GM18502 (cell line): ENCODE data around the gene CGRRF1.
A peak's percentile ranks its signal among the peaks of the same experiment; 100 is the strongest.

Experiments used
- ATAC-seq: cut with Tn5 transposase; IDR thresholded peaks from one replicate; pipeline ENCODE4 v1.9.1; 2021; ENCODE audit warnings: mild to moderate bottlenecking; ENCODE audit not compliant: unreplicated experiment, poor library complexity

The CGRRF1 gene

DNA sequence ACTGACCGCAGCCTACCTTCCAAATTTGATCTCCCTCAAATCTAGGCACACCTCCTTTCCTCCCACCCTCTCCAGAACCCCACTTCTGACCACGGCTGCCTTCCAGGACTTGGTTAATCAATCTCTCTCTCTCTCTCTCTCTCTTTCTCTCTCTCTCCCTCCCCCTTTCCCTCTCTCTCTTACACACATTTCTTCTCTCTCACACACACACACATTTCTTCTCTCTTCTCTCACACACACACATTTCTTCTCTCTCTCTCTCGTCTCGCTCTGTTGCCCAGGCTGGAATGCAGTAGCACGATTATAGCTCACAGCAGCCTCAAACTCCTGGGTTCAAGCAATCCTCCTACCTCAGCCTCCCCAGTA, 20.4 kb upstream of the CGRRF1 start:
- no peak for ATAC-seq

DNA sequence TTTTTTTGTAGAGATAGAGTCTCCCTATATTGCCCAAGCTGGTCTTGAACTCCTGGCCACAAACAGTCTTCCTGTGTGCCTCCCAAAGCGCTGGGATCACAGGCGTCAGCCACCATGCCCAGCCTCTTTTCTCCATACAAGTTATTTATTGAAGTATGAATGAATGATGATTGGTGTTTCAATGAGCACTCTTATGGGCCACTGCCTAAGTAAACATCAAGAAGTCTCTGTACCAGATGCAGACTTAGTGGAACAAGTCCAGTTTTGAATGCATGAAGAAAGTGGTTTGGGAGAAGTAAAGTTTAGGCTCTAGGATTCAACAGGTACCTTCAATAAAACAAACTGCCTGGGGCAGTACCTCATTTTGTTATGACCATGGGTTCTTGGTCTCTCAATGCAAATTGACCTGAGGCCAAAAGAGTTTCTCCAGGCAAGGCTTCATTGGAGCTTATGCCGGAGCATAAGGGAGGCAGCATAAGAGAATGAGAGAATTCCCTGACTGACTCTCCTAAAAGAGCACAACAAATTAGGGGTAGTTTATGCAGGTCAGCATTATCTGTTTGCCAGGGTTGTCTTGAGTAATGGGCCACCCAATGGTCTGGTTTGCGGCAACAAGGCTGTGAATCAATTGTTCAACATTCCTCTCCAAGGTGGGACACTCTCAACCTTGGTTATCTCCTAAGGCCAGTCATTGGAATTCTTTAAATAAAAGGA, 19.8 kb upstream of the CGRRF1 start:
- no peak for ATAC-seq

DNA sequence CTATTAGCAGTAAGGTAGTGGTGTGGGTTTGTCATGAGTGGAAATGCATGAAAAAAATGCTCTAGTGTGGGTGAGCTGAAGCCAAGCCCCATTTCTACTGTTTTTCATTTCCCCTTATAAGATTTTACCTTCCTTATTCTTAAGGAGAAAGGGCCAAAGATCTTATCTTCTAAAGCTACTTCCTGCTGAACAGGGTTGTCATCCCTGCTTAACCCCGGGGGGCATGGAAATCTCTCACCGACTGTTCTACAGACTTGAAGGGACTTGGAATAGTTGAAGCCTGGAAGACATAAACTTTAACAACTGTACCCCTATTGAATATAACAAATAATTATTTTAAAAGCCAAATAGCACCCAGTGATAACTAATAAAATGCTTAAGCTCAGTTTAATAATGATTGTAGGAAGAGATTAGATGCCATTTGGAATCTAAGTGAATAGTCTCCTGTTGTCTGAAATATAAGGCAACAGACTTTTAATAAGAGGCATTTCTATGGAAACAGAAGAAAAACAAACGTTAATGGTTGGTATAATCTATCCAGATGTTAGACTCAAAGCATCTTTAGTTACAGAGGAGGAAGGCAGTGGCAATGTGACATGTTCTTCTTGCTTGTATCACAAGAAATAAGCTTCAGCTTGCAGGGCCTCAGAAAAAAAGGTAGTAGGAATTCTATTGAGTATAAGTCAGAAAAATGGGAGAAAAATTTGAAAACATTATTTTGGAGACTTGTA, 19.1 kb upstream of the CGRRF1 start:
- ATAC-seq: no peak

DNA sequence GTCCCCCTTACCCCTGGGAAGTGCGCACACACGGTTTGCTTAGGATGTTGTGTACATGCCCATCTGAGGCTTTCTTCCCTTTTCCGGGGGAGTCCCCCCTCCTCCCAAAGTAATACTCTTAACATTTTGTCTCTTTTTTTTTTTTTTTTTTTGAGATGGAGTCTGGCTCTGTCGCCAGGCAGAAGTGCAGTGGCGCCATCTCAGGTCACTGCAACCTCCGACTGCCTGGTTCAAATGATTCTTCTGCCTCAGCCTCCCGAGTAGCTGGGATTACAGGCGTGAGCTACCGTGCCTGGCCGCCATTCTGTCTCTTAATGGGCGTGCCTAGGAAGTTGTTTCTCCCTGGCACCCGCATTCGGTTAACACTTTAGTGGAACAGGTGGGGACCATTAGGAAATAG, 16.4 kb upstream of the CGRRF1 start:
- ATAC-seq: no peak

DNA sequence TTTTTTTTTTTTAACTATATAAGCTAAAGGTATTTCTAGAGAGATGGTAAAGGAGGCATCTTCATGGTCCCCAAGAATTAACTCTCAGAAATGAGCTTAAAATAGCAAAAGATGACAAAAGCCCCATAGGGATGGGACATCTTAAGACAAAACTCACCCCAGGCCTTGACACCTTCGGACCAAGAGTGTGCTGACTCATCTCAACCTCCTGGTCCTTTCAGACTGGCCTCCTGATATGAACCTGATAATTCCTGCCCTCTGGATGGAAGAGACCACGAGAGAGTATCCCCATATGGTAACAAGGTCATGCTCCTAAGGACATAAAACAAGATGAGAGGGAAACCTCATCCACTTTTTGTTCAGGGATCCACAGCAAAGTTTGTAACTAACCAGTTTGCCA, 12.5 kb upstream of the CGRRF1 start:
- ATAC-seq: no peak

DNA sequence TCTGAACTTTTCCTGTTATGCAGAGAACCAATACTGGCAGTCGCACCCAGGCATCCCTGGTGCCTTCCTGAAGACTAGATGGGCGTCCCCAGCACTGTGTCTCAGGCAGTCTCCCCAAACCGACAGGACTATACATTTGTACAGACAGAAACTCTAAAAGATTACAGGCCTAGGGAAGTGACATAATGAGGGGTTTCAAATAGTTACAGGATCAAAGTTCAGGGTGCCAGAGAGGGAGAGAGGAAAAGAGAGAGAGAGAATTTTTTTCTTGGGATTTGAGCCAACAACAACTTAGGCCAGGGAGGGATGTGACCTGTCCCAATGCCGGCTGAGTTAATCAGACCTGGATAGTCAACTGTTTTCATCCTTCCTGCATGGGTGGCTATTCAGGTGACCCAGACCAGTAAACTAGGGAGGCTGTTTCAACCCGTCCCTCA, 11.6 kb upstream of the CGRRF1 start:
- no peak for ATAC-seq

DNA sequence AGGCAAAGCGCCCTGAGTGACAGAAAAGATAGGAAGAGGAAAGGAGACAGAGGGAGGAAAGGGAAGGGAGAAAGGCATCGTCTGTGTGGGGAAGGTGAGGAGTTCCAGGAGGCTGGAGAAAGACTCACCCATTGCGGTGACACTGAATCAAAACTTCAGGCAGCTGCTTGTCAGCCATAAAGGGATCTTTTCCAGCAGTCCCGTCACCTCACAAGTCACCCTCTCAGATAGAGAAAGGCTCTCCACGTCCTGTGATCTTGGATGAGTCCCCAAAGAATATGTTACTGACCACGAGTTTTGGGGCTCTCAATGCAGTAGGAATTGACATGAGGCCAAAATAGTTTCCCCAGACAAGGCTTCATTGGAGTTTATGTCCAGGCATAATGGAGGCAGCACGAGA, 11.1 kb upstream of the CGRRF1 start:
- ATAC-seq: no peak

DNA sequence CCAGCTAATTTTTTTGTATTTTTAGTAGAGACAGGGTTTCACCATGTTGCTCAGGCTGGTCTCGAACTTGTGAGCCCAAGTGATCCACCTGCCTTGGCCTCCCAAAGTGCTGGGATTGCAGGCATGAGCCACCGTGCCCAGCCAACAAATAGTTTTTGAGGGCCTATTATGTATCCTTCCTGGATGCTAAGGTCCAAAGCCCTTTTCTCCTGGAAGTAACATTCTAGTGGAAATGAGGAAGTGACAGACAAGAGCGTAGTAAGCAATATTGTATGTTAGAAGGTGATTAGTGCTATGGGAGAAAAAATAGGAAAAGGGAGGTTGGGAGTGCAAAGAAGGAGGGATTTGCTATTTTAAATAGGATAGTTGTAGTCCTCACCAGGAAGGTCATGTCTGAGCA, 9.0 kb upstream of the CGRRF1 start:
- no peak for ATAC-seq

DNA sequence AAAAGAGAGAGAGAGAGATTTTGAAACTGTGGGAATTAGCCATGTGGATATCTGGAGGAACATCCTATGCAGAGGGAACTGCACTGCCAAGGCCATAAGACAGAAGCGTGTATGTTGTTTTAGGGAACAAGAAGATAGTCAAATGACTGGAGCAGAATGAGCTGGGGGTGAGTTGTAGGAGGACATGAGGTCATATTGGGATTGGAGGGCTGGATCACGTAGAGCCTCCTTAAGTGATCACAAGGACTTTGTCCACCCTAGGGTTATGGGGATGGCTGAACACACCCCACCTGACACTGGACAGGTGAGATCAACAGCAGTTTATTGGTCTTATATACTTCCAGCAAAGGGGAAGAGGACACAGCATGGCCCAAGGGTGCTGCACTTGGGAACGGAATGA, 8.2 kb upstream of the CGRRF1 start:
- no peak for ATAC-seq

DNA sequence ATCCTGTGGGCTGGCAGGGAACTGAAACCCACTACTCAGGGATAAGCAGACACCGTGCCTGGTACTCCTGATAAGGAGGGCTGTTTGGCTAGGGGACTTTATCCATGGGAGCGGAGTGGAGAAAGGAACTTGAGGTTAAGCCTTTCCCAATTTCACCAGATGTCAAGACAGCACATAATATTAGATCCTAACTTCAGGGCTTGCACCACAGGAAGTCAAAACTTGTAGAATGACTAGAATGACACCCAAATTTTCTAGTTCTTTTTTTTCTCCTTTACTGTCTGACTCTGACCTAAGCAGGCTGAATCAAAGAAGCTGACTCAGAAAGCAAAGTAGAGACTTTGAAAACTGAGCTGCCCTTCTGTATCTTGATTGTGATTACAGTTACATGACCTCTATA, 7.1 kb upstream of the CGRRF1 start:
- ATAC-seq: no peak

DNA sequence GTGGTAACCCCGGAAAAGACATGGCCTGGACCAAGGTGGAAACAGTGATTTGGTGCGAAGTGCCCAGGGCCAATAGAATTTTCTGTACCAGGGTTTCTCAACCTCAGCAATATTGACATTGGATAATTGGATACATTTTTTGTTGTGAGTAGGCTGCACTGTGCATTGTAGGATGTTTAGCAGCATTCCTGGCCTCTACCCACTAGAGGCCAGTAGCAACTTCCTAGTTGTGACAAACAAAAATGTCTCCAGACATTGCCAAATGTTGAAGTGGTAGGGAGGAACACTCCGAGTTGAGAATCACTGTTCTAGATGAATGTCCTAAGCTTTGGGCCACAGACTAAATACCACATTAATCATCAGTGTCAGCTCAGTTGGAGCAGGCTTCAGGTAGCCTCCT, 6.2 kb upstream of the CGRRF1 start:
- ATAC-seq: no peak

DNA sequence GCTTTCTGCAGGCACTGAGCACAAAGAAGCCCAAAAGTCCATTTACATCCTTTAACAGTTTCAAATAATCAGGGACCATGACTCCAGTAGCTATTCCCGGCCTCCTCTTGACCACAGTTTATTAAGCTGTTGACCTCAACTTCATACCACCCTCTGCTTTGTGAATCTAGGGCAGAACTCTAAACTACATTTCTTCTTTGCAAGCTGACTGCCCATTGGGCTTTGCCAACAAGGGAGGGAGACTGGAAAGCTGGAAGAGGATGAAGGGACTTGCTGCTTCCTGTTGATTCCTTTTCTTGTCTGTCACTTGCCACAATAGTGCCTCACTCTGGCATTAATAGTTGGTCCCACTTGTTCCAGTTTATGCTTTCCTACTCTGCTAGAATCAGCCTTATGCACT, 2.7 kb downstream of the CGRRF1 start:
- no peak for ATAC-seq

DNA sequence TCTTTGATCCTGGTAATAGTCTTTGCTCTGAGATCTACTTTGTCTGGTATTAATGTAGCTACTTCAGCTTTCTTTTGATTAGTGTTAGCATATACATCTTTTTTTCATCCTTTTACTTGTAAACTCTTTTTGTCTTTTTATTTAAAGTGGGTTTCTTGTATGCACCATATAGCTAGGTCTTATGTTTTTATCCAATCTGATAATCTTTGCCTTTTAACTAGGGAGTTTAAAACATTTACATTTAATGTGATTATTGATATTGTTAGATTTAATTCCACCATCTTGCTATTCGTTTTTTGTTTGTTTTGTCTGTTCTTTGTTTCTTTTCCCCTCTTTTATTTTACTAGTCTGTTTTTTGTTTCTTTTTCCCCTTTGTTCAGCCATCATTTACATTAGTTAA, 6.0 kb downstream of the CGRRF1 start:
- ATAC-seq: no peak

DNA sequence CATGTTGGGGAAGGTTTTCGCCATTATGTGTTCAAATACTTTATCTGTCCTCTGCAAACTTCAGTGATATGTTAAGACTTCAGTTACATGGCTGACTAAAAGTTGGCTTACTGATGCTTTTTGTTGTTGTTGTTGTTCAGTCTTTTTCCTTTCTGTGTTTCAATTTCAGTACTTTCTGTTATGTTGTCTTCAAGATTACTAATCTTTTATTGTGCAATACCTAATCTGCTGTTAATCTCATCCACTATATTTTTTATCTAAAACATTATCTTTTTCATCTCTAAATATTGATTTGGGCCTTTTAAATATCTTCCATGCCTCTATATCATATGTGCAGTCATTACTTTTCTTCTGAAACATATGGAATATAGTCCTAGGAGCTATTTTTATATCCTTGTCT, 7.0 kb downstream of the CGRRF1 start:
- no peak for ATAC-seq

DNA sequence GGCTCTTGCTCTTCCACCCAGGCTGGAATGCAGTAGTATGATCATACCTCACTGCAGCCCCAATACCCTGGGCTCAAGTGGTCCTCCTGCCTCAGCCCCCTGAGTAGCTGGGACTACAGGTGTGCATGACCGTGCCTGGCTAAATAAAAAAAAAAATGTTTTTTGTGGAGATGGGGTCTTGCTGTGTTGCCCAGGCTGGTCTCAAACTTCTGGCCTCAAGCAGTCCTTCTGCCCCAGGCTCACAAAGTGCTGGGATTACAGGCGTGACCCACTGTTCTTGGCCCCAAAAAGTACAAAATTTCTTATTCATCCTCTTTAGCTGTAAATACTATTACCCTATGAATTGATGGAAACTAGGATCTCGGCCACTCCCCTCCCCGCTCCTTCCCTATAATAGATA, 14.7 kb downstream of the CGRRF1 start:
- no peak for ATAC-seq

DNA sequence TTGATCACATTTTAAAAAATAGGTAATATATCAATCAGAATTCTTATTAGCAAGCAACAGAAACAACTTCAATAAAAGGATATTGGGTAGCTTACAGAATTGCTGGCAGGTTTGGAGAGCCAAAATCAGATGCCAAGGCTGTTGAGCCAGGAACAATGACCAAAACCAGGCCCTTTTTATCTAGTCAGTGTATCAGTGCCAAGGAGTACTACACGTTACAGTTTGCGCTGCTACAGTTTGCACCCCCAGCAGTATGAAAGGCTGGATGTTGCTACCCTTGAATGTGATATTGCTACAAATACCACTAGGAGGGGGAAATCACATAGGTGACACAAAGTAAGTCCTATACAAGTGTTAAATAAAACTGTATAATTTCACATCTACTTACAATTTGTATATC, 19.3 kb downstream of the CGRRF1 start:
- no peak for ATAC-seq

DNA sequence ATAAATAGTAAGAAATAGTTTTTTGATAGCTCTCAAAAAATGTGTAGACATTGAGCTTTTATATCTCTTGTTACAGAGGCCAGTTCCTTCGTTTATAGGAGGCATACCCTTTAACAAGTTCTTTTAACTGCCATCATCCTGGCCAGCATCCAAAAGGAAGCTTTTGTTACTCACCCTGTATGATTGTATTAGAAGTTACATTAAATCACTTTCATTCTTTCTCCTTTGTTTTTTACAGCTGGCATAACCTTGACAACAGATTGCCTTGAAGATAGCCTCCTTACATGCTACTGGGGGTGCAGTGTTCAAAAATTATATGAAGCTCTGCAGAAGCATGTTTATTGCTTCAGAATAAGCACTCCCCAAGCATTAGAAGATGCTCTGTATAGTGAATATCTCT, 20.1 kb downstream of the CGRRF1 start:
- ATAC-seq: no peak

DNA sequence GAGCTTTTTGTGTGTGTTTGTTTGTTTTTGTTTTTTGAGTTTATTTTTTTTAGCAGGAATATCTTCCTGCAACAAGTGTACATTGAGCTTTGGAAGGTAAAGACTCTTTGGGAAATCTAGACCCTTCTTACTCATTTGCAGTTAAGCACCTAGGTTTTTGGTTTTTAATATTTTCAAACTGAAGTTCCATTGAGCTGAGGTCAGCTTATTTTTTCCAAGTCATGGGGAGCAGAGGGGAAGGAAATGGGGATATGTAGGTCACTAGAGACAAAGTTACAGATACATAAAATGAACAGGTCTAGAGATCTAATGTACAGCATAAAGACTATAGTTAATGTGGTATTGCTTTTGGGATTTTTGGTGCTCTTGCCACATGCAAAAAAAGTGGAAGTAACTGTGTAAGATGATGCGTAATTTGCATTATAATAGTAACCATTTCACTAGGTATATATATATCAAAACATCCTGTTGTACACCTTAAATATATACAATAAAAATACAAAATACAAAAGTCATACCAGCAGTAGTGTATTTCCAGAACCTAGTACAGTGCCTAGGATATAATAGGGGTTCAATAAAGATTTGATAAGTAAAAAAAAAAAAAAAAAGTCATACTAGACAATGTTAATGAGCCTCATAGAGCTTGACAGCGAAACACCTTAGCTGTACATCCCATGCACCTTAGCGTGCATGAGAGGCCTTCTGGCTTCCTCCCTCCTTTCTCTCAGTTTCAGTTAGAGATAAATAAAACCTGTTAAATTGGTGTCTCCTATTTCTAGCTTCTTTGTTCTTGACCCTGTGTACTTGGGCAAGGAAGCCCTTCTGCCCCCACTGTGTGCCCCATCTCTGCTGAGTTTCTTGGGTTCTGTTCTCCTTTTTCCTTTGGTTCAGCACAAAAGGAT, 22.7 kb downstream of the CGRRF1 start:
- ATAC-seq: peak; percentile 95

DNA sequence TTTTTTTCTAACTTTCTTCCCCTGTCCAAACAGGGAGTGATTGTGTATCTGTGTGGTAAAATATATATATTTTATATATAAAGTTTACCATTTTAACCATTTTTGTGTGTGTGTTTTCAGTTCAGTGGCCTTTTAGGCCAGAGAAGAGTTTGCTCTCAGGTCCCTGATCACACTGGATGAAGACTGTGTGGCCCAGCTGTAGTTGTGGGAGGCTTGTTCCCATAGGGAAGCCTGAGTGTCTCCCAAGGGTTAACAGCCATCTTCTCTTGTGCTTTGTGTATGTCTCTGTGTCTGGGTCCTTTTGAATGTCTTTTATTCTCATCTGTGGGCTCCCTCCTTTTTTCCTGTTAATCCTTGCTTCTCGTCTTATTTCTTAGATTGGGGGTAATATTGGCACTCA, 23.4 kb downstream of the CGRRF1 start:
- ATAC-seq: peak; percentile 22

DNA sequence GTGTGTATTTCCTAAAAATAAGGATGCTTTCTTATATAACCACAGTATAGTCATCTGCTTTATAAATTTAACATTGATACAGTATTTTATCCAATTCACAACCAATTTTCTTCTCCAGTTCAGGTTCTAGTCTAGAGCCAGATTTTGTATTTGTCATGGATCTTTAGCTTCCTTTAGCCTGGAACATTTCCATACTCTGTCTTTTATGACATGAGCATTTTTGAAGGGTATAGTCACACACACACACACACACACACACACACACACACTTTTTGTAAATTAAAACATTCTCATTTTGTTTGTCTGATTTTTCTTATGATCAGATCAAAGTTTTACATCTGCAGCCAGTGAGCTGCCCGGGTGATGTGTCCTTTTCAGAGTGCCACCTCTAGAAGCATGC, 25.4 kb downstream of the CGRRF1 start:
- ATAC-seq: no peak

DNA sequence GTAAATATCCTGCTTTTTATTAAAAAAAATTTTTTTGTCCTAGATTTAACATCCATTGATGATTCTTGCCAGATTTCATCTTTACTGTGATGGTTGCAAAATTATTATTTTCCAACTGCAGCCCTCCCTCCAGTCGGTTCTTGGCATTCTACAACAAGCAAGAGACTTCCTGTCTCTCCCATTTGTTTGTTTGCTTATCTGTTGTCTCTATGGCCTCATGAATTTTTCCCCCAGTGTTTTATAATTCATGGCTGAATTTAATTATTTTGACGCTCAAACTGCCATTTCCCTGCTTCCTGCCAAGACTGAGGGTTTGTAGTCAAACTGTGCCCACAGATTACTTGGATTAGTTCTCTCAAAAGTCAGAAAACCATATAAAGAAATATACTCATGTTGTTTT, 25.9 kb downstream of the CGRRF1 start:
- ATAC-seq: no peak
